K562 (cell line): ENCODE results near the gene PSG2. TPM values are rescaled to one million over a fixed set of nuclear protein-coding genes. Genes with fewer than 3 reads are reported as not detected.
"Not testable (repeated sequence)": the region's sequence is repeated elsewhere in the genome, so short reads cannot be mapped to it uniquely, and the experiment has no call there.

Experiments
- ATAC-seq: fragments of 200-7000 bp; cut with Tn5 transposase; 3 replicates; pipeline ENCODE4 v1.9.1; 2020; ENCODE audit warnings: moderate library complexity
- BruUV-seq: library from RNA; stranded (reverse); fragments of 400-500 nt; replicated peaks from 2 replicates; lab custom pipeline; 2021; lab: Mats Ljungman, UMichigan
- CTCF ChIA-PET: fragments of 300-600 bp; formaldehyde crosslinking; extraction: SDS; loops from one replicate; lab custom pipeline; 2021; ENCODE audit warnings: low intra/inter-chr PET ratio; lab: Yijun Ruan, JAX
- POLR2A ChIA-PET: fragments of 300-600, 350-650 bp; sonication (Branson Sonifier 250); formaldehyde crosslinking; extraction: SDS; loops from one replicate; lab custom pipeline; 2021; ENCODE audit warnings: antibody characterized with exemption, inconsistent platforms; lab: Yijun Ruan, JAX
- DNase-seq, 4 experiments: peaks; one replicate each; pipeline versions ENCODE4 v3.0.0 to v3.0.0-alpha.2; 2011 to 2018; ENCODE audit warnings: low spot score in 3 of 4, mixed read lengths in 3 of 4; ENCODE audit errors: extremely low read depth in 1 of 4
- FAIRE-seq: peaks from 2 replicates; lab custom pipeline; 2011; peaks lifted over from hg19 to GRCh38; lab: Jason Lieb, UNC
- H2AFZ ChIP-seq: 2 replicates; pipeline ENCODE4 v1.6.0; 2011; ENCODE audit warnings: low read depth, low read length, control low read depth, inconsistent platforms
- H3K27ac ChIP-seq: fragments of 200-600 bp; 3 replicates; pipeline ENCODE4 v1.8.0; 2011; ENCODE audit warnings: low read depth, mild to moderate bottlenecking, control low read depth, inconsistent platforms, low read length, moderate library complexity, mixed read lengths; ENCODE audit errors: extremely low read depth
- H3K27me3 ChIP-seq, 2 experiments: fragments of 300-600 bp in 1 of 2; 2 replicates in 1 of 2; 3 replicates in 1 of 2; pipeline versions ENCODE4 v1.6.0 to v1.8.0; 2011; ENCODE audit warnings: inconsistent platforms in 2 of 2, low read length in 2 of 2, mild to moderate bottlenecking in 1 of 2, mixed read lengths in 1 of 2, moderate library complexity in 1 of 2; ENCODE audit not compliant: control insufficient read depth in 2 of 2, insufficient read depth in 2 of 2
- H3K36me3 ChIP-seq: fragments of 300-600 bp; 3 replicates; pipeline ENCODE4 v1.8.0; 2011; ENCODE audit warnings: mild to moderate bottlenecking, low read length, inconsistent platforms; ENCODE audit not compliant: control insufficient read depth, insufficient read depth
- H3K4me1 ChIP-seq, 2 experiments: fragments of 200-600 bp in 1 of 2; replicated peaks in 1 of 2; 2 replicates in 1 of 2; 3 replicates in 1 of 2; pipeline versions ENCODE4 v1.5.1 to v1.8.0; 2011; ENCODE audit warnings: inconsistent platforms in 2 of 2, low read length in 2 of 2, mild to moderate bottlenecking in 1 of 2, mixed read lengths in 1 of 2, moderate library complexity in 1 of 2; ENCODE audit not compliant: control insufficient read depth in 2 of 2, insufficient read depth in 2 of 2
- H3K4me2 ChIP-seq: 2 replicates; pipeline ENCODE4 v1.6.1; 2011; ENCODE audit warnings: low read length, control low read depth, inconsistent platforms, mixed read lengths; ENCODE audit not compliant: insufficient read depth
- H3K4me3 ChIP-seq: fragments of 200-600 bp; sonication (generic), shearing (Covaris generic); 2 replicates; pipeline ENCODE4 v1.5.1; 2016; ENCODE audit warnings: control low read depth, inconsistent platforms
- H3K79me2 ChIP-seq: fragments of 200-600 bp; 3 replicates; pipeline ENCODE4 v1.8.0; 2011; ENCODE audit warnings: low read length, inconsistent platforms; ENCODE audit not compliant: control insufficient read depth, insufficient read depth
- H3K9ac ChIP-seq, 2 experiments: 2 replicates each; pipeline versions ENCODE4 v1.6.0 to v1.6.1; 2011; ENCODE audit warnings: low read depth in 2 of 2, low read length in 2 of 2, control low read depth in 1 of 2, inconsistent platforms in 1 of 2, mild to moderate bottlenecking in 1 of 2, mixed read lengths in 1 of 2; ENCODE audit not compliant: insufficient read depth in 1 of 2
- H3K9me1 ChIP-seq: one replicate; pipeline ENCODE4 v1.6.0; 2011; ENCODE audit warnings: inconsistent platforms, mild to moderate bottlenecking, low read length, moderate library complexity; ENCODE audit not compliant: control insufficient read depth, insufficient read depth
- H3K9me3 ChIP-seq: replicated peaks from 2 replicates; pipeline ENCODE4 v1.5.1; 2011; ENCODE audit warnings: low read depth, low read length, inconsistent platforms; ENCODE audit not compliant: control insufficient read depth, insufficient read depth
- H4K20me1 ChIP-seq: replicated peaks from 2 replicates; pipeline ENCODE4 v1.6.1; 2011; ENCODE audit warnings: low read length, inconsistent platforms, mixed read lengths; ENCODE audit not compliant: control insufficient read depth, insufficient read depth
- WGBS: fragments of 100-300 bp; shearing (Covaris generic); methylation state at CpG from one replicate; pipeline ENCODE4 v1.1.6; 2016; ENCODE audit warnings: low coverage, mixed read lengths; ENCODE audit not compliant: insufficient coverage; ENCODE audit errors: missing lambda C conversion rate; 5-methylcytosine and 5-hydroxymethylcytosine counted together
- in situ Hi-C: fragments of 300-500 bp; cut with MboI; formaldehyde crosslinking; loops from 4 replicates; pipeline ENCODE4 v1.15.0; 2018; ENCODE audit warnings: inconsistent platforms, mixed read lengths
- intact Hi-C: fragments of 100-400 bp; cut with micrococcal nuclease; formaldehyde crosslinking; loops from 2 replicates; pipeline ENCODE4 v1.14.2; 2022
- polyA plus RNA-seq, 8 experiments: library from polyadenylated mRNA; depleted of rRNA in 4 of 8; stranded (reverse) in 5 of 8; unstranded in 3 of 8; fragments of >200 nt; fragmentation: Nextera tagmentation in 2 of 8; fragmentation: Illumina TruSeq in 1 of 8; extraction: Ambion mirVana in 2 of 8; extraction: Trizol in 1 of 8; gene quantifications; 2 replicates each; pipeline versions ENCODE4 v1.2.1 to v1.2.3, GENCODE V29; 2011 to 2014; ENCODE audit warnings: inconsistent platforms in 1 of 8, missing spikeins in 1 of 8
- total RNA-seq, 7 experiments: library from RNA; depleted of rRNA in 6 of 7; stranded (reverse); fragments of >200 nt in 6 of 7; fragmentation: Illumina TruSeq in 2 of 7; extraction: Trizol in 2 of 7; gene quantifications; 2 replicates each; pipeline versions ENCODE4 v1.2.1 to v1.2.3, GENCODE V29; 2011 to 2021; ENCODE audit warnings: low replicate concordance in 1 of 7

PSG2 gene
- total and polyA plus RNA-seq, 9 of the 15 experiments (the other 6 are each of a cell fraction or from before 2014, with no cell fraction given) = not detected

DNA sequence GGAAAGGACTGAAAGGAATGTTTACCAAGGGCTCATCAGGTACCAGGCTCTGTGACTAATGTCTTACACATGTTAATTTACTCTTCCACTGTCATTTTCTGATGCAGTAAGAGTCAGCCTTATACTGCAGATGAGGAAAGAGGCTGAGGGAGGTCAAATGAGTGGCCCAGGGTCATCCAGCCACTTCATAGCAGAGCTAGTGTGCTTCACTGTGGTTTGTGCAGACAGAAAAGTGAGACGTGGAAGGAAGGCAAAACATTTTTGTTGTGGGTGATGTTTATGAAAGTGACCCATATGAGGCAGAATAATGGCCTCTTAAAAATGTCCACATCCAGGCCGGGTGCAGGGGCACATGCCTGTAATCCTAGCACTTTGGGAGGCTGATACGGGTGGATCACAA is 22.2 kb downstream of the PSG2 start:
- H4K20me1 ChIP-seq, H3K27me3 ChIP-seq, ATAC-seq, H3K9ac ChIP-seq, H3K4me2 ChIP-seq, POLR2A ChIA-PET, H3K4me1 ChIP-seq, H3K9me1 ChIP-seq, H3K9me3 ChIP-seq, H3K27ac ChIP-seq, H3K36me3 ChIP-seq, H2AFZ ChIP-seq, DNase-seq, H3K79me2 ChIP-seq, intact Hi-C loops, CTCF ChIA-PET, FAIRE-seq, BruUV-seq, H3K4me3 ChIP-seq: not testable (repeated sequence)
- 0% methylated on average over 3 of the region's 3 CpGs for WGBS
- in situ Hi-C loops = loop anchor here (10.0 kb wide), 1 partner anchor 1355 kb away; no protein-coding TSS in a partner anchor

DNA sequence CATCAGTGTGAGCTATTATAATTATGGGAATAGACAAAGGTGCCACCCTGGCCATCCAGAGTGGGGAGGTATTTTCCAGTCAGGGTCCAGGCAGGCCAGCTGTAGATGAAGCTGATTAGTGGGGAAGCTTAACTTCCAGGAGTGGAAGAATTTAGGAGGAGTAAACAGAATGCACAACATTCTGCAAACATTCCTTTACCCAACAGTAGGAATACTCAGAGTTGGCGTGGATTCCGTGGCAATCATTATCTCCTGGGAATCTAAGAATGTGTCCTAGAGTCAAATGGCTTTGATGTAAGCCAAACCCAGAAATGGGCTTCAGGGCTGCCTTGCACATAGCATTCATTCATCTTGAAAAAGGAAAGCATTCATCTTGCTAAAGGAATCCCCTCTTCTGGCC is 23.0 kb downstream of the PSG2 start:
- H4K20me1 ChIP-seq, intact Hi-C loops, DNase-seq, H3K9me3 ChIP-seq, H3K27me3 ChIP-seq, POLR2A ChIA-PET, H3K27ac ChIP-seq, H3K4me1 ChIP-seq, H2AFZ ChIP-seq, ATAC-seq, H3K79me2 ChIP-seq, BruUV-seq, H3K4me2 ChIP-seq, in situ Hi-C loops, H3K9ac ChIP-seq, H3K36me3 ChIP-seq, CTCF ChIA-PET, H3K4me3 ChIP-seq, H3K9me1 ChIP-seq, FAIRE-seq: not testable (repeated sequence)
- 0% methylated on average over 1 of the region's 2 CpGs for WGBS

DNA sequence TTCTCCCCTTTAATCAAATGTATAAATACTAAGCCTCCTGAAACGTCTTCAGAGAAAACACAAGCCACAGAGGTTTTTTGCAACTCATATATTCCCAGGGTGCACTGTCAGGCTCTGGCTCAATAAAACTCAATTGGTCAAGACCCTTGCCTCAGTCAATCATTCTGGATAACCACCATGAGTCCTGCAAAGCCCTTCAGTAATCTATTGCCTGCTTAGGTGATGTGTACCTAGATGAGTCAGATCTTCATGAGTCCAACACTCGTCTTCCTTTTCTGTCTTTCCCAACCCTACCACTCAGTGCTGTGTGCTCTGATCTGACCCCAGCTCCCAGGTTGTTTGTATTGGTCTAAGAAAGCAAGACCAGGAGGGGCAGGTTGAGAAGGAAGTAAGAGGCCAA is 24.1 kb downstream of the PSG2 start:
- ATAC-seq, H3K27me3 ChIP-seq, in situ Hi-C loops, H3K79me2 ChIP-seq, H3K4me3 ChIP-seq, H3K9ac ChIP-seq, H3K9me3 ChIP-seq, FAIRE-seq, H3K4me1 ChIP-seq, H4K20me1 ChIP-seq, H3K4me2 ChIP-seq, H3K27ac ChIP-seq, CTCF ChIA-PET, BruUV-seq, intact Hi-C loops, H3K36me3 ChIP-seq, POLR2A ChIA-PET, DNase-seq, H2AFZ ChIP-seq, H3K9me1 ChIP-seq: not testable (repeated sequence)
- WGBS = 0% methylated on average over 1 of the region's 2 CpGs

DNA sequence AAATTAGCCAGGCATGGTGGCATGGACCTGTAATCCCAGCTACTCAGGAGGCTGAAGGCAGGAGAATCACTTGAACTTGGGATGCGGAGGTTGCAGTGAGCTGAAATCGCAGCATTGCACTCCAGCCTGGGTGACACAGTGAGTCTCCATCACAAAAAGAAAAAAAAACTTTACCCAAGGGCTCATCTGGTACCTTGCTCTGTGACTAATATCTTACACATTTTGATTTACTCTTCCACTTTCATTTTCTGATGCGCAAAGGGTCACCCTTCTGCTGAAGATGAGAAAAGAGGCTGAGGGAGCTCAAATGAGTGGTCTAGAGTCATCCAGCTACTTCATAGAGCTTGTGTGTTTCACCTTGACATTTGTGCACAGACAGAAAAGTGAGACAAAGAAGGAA is 34.5 kb downstream of the PSG2 start:
- H3K4me3 ChIP-seq, H3K9me1 ChIP-seq, H3K27me3 ChIP-seq, H3K36me3 ChIP-seq, BruUV-seq, H2AFZ ChIP-seq, in situ Hi-C loops, ATAC-seq, H4K20me1 ChIP-seq, DNase-seq, H3K4me1 ChIP-seq, H3K9me3 ChIP-seq, CTCF ChIA-PET, H3K79me2 ChIP-seq, H3K27ac ChIP-seq, POLR2A ChIA-PET, H3K9ac ChIP-seq, intact Hi-C loops, H3K4me2 ChIP-seq, FAIRE-seq: not testable (repeated sequence)
- 5% methylated on average over 3 of the region's 3 CpGs for WGBS
